ENCODE data around the gene WNT11.

The WNT11 gene

DNA sequence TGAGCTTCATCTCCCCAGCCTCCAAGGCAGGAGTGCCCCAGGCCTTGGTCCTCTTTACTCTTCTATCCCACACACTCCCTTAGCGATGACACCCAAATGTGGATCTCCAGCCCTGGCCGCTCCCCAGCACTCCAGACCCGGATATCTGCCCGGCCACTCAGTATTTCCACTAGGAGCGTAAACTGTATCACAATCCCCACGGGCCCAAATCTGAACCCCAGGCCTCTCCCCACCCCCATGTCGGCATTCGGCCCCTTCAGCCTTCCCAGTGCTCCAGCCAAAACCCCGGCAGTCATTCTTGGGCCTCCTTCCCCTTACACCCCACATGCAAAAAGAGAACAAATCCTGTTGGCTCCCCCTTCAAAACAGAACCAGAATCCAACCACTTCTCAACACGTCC, 20.8 kb downstream of the WNT11 start:
- H3K27me3 ChIP-seq (ENCODE audit: control insufficient read depth, insufficient read depth, low read length) = no peaks in the 10 kb centered on the region
- no peaks in the 10 kb centered on the region for H3K9me3 ChIP-seq (ENCODE audit: control insufficient read depth, insufficient read depth, low read length)
- no peak overlapping the region for H3K4me3 ChIP-seq (ENCODE audit: low read depth, low read length)
- H3K27ac ChIP-seq (ENCODE audit: low read depth, low read length) = no peak overlapping the region
- H3K36me3 ChIP-seq (ENCODE audit: control insufficient read depth, insufficient read depth, low read length) = no peaks in the 10 kb centered on the region
- no peaks in the 10 kb centered on the region; the same call in 1 of the 2 replicates for H3K4me1 ChIP-seq (ENCODE audit: control insufficient read depth, insufficient read depth, low read length)
- no peak overlapping the region for H3K9ac ChIP-seq (ENCODE audit: low read depth, low read length)

GRCh38 chr11:76184551-76184993, 21.7 kb downstream of the WNT11 start:
- Histone ChIP-seq H3K27ac (ENCODE audit: low read depth, low read length) (no peak overlapping the region), H3K9me3 (ENCODE audit: control insufficient read depth, insufficient read depth, low read length) (no peaks in the 10 kb centered on the region), H3K36me3 (ENCODE audit: control insufficient read depth, insufficient read depth, low read length) (no peaks in the 10 kb centered on the region), H3K9ac (ENCODE audit: low read depth, low read length) (no peak overlapping the region), H3K4me3 (ENCODE audit: low read depth, low read length) (no peak overlapping the region), H3K4me1 (ENCODE audit: control insufficient read depth, insufficient read depth, low read length) (no peaks in the 10 kb centered on the region; the same call in 1 of the 2 replicates), H3K27me3 (ENCODE audit: control insufficient read depth, insufficient read depth, low read length) (no peaks in the 10 kb centered on the region)

- Histone ChIP-seq H3K4me1 (ENCODE audit: control insufficient read depth, insufficient read depth, low read length) (peaks cover 5% of the 10 kb centered on the region; the same call in 1 of the 2 replicates), H3K9ac (ENCODE audit: low read depth, low read length) (no peak overlapping the region), H3K4me3 (ENCODE audit: low read depth, low read length) (no peak overlapping the region), H3K9me3 (ENCODE audit: control insufficient read depth, insufficient read depth, low read length) (no peaks in the 10 kb centered on the region), H3K36me3 (ENCODE audit: control insufficient read depth, insufficient read depth, low read length) (no peaks in the 10 kb centered on the region), H3K27me3 (ENCODE audit: control insufficient read depth, insufficient read depth, low read length) (no peaks in the 10 kb centered on the region), H3K27ac (ENCODE audit: low read depth, low read length) (no peak overlapping the region)
Measured at GRCh38 chr11:76181371-76181770, 24.9 kb downstream of the WNT11 start.

DNA sequence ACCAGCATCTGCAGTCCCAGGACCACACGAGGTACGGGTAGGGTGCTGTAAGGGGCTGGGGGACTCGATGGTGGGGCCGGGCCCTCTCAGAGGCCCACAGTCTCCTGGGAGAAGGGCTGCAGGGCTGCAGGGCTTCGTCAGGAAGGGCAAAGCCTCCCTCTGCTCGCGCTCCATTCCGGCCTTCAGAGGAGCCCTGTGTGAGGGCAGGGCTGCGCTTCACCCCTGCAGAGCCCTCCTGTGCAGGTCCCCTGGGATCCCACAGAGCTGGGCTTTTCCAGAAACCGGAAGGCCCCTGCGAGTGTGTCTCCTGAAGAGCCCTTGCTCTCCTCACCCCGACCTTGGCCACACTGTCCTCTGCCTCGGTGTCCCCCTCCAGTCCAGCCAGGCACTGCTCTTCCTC, 27.2 kb downstream of the WNT11 start:
- H3K4me1 ChIP-seq (ENCODE audit: control insufficient read depth, insufficient read depth, low read length) = peaks cover 6% of the 10 kb centered on the region; the same call in 1 of the 2 replicates
- H3K9me3 ChIP-seq (ENCODE audit: control insufficient read depth, insufficient read depth, low read length) = no peaks in the 10 kb centered on the region
- no peak overlapping the region for H3K27ac ChIP-seq (ENCODE audit: low read depth, low read length)
- no peak overlapping the region for H3K4me3 ChIP-seq (ENCODE audit: low read depth, low read length)
- H3K27me3 ChIP-seq (ENCODE audit: control insufficient read depth, insufficient read depth, low read length) = no peaks in the 10 kb centered on the region
- H3K36me3 ChIP-seq (ENCODE audit: control insufficient read depth, insufficient read depth, low read length) = no peaks in the 10 kb centered on the region
- no peak overlapping the region for H3K9ac ChIP-seq (ENCODE audit: low read depth, low read length)

GRCh38 chr11:76177250-76177686, 29.0 kb downstream of the WNT11 start:
- Histone ChIP-seq H3K36me3 (ENCODE audit: control insufficient read depth, insufficient read depth, low read length) (no peaks in the 10 kb centered on the region), H3K27ac (ENCODE audit: low read depth, low read length) (no peak overlapping the region), H3K4me3 (ENCODE audit: low read depth, low read length) (no peak overlapping the region), H3K9ac (ENCODE audit: low read depth, low read length) (no peak overlapping the region), H3K27me3 (ENCODE audit: control insufficient read depth, insufficient read depth, low read length) (no peaks in the 10 kb centered on the region), H3K4me1 (ENCODE audit: control insufficient read depth, insufficient read depth, low read length) (peaks cover 6% of the 10 kb centered on the region; the same call in 1 of the 2 replicates), H3K9me3 (ENCODE audit: control insufficient read depth, insufficient read depth, low read length) (no peaks in the 10 kb centered on the region)

- no peaks in the 10 kb centered on the region for H3K27me3 ChIP-seq (ENCODE audit: control insufficient read depth, insufficient read depth, low read length)
- peaks cover 6% of the 10 kb centered on the region; the same call in 1 of the 2 replicates for H3K4me1 ChIP-seq (ENCODE audit: control insufficient read depth, insufficient read depth, low read length)
- no peak overlapping the region for H3K27ac ChIP-seq (ENCODE audit: low read depth, low read length)
- H3K9me3 ChIP-seq (ENCODE audit: control insufficient read depth, insufficient read depth, low read length) = no peaks in the 10 kb centered on the region
- H3K4me3 ChIP-seq (ENCODE audit: low read depth, low read length) = no peak overlapping the region
- H3K9ac ChIP-seq (ENCODE audit: low read depth, low read length) = no peak overlapping the region
- H3K36me3 ChIP-seq (ENCODE audit: control insufficient read depth, insufficient read depth, low read length) = no peaks in the 10 kb centered on the region
Measured at GRCh38 chr11:76176463-76176862, 29.8 kb downstream of the WNT11 start.

- peaks cover 6% of the 10 kb centered on the region; the same call in 1 of the 2 replicates for H3K4me1 ChIP-seq (ENCODE audit: control insufficient read depth, insufficient read depth, low read length)
- no peak overlapping the region for H3K4me3 ChIP-seq (ENCODE audit: low read depth, low read length)
- H3K9me3 ChIP-seq (ENCODE audit: control insufficient read depth, insufficient read depth, low read length) = no peaks in the 10 kb centered on the region
- H3K27me3 ChIP-seq (ENCODE audit: control insufficient read depth, insufficient read depth, low read length) = no peaks in the 10 kb centered on the region
- no peaks in the 10 kb centered on the region for H3K36me3 ChIP-seq (ENCODE audit: control insufficient read depth, insufficient read depth, low read length)
- H3K9ac ChIP-seq (ENCODE audit: low read depth, low read length) = no peak overlapping the region
- H3K27ac ChIP-seq (ENCODE audit: low read depth, low read length) = no peak overlapping the region
Measured at GRCh38 chr11:76175783-76176182, 30.5 kb downstream of the WNT11 start.

DNA sequence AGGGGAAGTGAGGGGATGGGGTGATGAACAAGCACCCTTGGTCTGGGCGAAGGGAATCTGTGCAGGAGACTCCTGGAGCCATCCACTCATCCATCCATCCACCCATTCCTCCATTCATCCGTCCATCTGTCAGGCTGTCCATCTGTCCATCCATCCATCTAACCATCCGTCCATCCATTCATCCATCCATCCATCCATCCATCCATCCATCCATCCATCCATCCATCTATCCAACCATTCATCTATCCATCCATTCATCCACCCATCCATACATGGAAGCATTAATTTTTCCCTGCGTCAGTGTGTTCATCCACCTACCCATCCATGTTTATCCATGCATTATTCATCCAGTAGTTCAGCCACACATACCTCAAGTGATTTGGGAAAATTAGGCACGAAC, 32.0 kb downstream of the WNT11 start:
- Histone ChIP-seq H3K9me3 (ENCODE audit: control insufficient read depth, insufficient read depth, low read length) (no peaks in the 10 kb centered on the region), H3K27ac (ENCODE audit: low read depth, low read length) (no peak overlapping the region), H3K27me3 (ENCODE audit: control insufficient read depth, insufficient read depth, low read length) (no peaks in the 10 kb centered on the region), H3K9ac (ENCODE audit: low read depth, low read length) (no peak overlapping the region), H3K4me1 (ENCODE audit: control insufficient read depth, insufficient read depth, low read length) (peaks cover 6% of the 10 kb centered on the region; the same call in 1 of the 2 replicates), H3K4me3 (ENCODE audit: low read depth, low read length) (no peak overlapping the region), H3K36me3 (ENCODE audit: control insufficient read depth, insufficient read depth, low read length) (no peaks in the 10 kb centered on the region)

- no peak overlapping the region for H3K9ac ChIP-seq (ENCODE audit: low read depth, low read length)
- no peaks in the 10 kb centered on the region for H3K36me3 ChIP-seq (ENCODE audit: control insufficient read depth, insufficient read depth, low read length)
- no peak overlapping the region for H3K4me3 ChIP-seq (ENCODE audit: low read depth, low read length)
- no peaks in the 10 kb centered on the region for H3K27me3 ChIP-seq (ENCODE audit: control insufficient read depth, insufficient read depth, low read length)
- no peaks in the 10 kb centered on the region for H3K9me3 ChIP-seq (ENCODE audit: control insufficient read depth, insufficient read depth, low read length)
- H3K27ac ChIP-seq (ENCODE audit: low read depth, low read length) = no peak overlapping the region
- H3K4me1 ChIP-seq (ENCODE audit: control insufficient read depth, insufficient read depth, low read length) = peaks cover 6% of the 10 kb centered on the region; the same call in 1 of the 2 replicates
Measured at GRCh38 chr11:76173663-76174062, 32.6 kb downstream of the WNT11 start.

GRCh38 chr11:76172583-76172982, 33.7 kb downstream of the WNT11 start:
- no peaks in the 10 kb centered on the region for H3K9me3 ChIP-seq (ENCODE audit: control insufficient read depth, insufficient read depth, low read length)
- 0 out of 2 replicates have a peak, but pooled peaks cover 5% of the 10 kb centered on the region for H3K27me3 ChIP-seq (ENCODE audit: control insufficient read depth, insufficient read depth, low read length)
- no peak overlapping the region for H3K9ac ChIP-seq (ENCODE audit: low read depth, low read length)
- no peak overlapping the region for H3K4me3 ChIP-seq (ENCODE audit: low read depth, low read length)
- H3K4me1 ChIP-seq (ENCODE audit: control insufficient read depth, insufficient read depth, low read length) = peaks cover 6% of the 10 kb centered on the region; the same call in 1 of the 2 replicates
- H3K27ac ChIP-seq (ENCODE audit: low read depth, low read length) = no peak overlapping the region
- no peaks in the 10 kb centered on the region for H3K36me3 ChIP-seq (ENCODE audit: control insufficient read depth, insufficient read depth, low read length)

DNA sequence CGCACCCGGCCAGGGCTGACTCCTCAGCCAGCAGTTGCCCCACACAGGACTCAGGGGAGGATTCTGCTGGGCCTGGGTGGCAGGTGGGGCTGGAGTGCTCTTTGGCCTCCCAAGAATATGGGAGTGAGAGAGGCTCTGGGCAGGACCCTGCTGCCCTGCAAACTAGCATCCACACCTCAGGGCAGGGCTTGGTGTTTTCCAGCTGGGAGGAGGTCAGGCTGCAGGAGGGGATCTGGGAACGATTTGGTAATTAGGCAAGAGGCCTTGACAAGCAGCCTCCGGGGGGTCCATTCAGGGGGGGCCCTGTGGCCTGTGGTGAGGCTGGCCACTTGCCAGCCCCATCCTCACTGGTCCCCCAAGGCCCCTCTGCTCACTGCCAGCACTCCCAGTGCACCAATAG, 35.8 kb downstream of the WNT11 start:
- Histone ChIP-seq H3K27me3 (ENCODE audit: control insufficient read depth, insufficient read depth, low read length) (peaks cover 22% of the 10 kb centered on the region), H3K9me3 (ENCODE audit: control insufficient read depth, insufficient read depth, low read length) (no peaks in the 10 kb centered on the region), H3K4me1 (ENCODE audit: control insufficient read depth, insufficient read depth, low read length) (no peaks in the 10 kb centered on the region), H3K27ac (ENCODE audit: low read depth, low read length) (no peak overlapping the region), H3K36me3 (ENCODE audit: control insufficient read depth, insufficient read depth, low read length) (no peaks in the 10 kb centered on the region), H3K4me3 (ENCODE audit: low read depth, low read length) (no peak overlapping the region), H3K9ac (ENCODE audit: low read depth, low read length) (no peak overlapping the region)
